Measurements from ENCODE around the gene GLT1D1.
"Not testable (repeated sequence)": the region's sequence is repeated elsewhere in the genome, so short reads cannot be mapped to it uniquely, and the experiment has no call there.

GLT1D1 gene

DNA sequence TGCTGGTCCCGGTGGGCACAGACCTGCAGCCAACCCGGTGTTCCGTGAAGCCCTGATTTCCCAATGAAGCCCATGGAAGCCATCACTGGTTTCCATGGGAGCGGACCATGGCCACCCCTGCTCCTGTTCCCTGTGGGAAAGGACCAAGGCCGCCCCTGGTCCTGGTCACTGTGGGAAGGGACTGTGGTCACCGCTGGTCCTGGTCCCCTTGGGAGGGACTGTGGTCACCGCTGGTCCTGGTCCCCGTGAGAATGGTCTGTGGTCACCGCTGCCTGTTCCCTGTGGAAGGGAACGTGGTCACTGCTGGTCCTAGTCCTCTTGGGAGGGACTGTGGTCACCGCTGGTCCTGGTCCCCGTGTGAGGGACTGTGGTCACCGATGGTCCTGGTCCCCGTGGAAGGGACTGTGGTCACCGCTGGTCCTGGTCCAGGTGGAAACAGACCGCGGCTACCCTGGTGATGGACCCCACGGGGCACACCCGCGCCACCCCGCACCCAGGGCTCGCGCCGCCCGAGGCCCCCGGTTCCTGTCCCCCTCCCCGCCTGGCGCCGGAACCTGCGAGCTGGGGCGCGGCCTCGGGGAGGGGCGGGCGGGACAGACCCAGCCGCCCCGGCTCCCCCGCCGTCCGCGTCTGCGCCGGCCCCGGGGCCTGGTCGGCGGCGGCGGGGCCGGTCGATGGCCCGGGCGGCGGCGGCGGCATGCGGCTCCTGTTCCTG, at the start of gene GLT1D1:
Gene GLT1D1, plus strand, starts transcription at position 594 of the 715 bp plus-strand sequence. Its CDS starts 104 bp downstream, at position 698.
- no peak within 1 kb of the TSS for H3K27ac ChIP-seq (ENCODE audit: low read depth, low read length)
- no peaks in the 10 kb centered on the region for H3K4me1 ChIP-seq (ENCODE audit: control insufficient read depth, insufficient read depth, low read length)
- H3K4me3 ChIP-seq (ENCODE audit: low read length), result no peak within 1 kb of the TSS
- H3K9ac ChIP-seq (ENCODE audit: low read length), result no peak within 1 kb of the TSS
- H3K27me3 ChIP-seq (ENCODE audit: control insufficient read depth, insufficient read depth, low read length), result peaks cover 3% of the 10 kb centered on the region
- no peaks in the 10 kb centered on the region for H3K36me3 ChIP-seq (ENCODE audit: control insufficient read depth, insufficient read depth, low read length)

DNA sequence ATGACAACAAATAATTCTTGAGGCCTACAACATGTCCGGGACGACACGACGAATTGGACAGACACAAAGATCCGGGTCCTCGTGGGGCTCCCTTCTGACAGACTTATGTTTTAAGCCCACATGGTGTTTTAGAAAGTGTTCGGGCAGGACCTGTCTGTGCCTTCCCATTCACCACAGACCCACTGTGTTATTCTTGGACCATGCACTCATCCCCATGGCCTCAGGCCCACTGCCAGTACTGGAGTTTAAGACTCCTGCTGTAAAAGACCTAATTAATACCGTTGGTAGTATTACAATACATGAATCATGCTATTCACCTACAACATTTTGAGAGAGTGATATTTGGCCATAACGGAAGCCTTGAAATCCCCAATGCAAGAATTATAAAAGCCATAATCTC, 49.5 kb upstream of the GLT1D1 start:
- Histone ChIP-seq H3K36me3 (ENCODE audit: control insufficient read depth, insufficient read depth, low read length) (peaks cover 28% of the 10 kb centered on the region), H3K27ac (ENCODE audit: low read depth, low read length) (no peak overlapping the region), H3K9ac (ENCODE audit: low read length) (no peak overlapping the region), H3K27me3 (ENCODE audit: control insufficient read depth, insufficient read depth, low read length) (no peaks in the 10 kb centered on the region), H3K4me3 (ENCODE audit: low read length) (no peak overlapping the region), H3K4me1 (ENCODE audit: control insufficient read depth, insufficient read depth, low read length) (no peaks in the 10 kb centered on the region)

GRCh38 chr12:128804762-128805161, 48.5 kb upstream of the GLT1D1 start:
- H3K9ac ChIP-seq (ENCODE audit: low read length), result no peak overlapping the region
- peaks cover 2% of the 10 kb centered on the region for H3K4me1 ChIP-seq (ENCODE audit: control insufficient read depth, insufficient read depth, low read length)
- H3K27me3 ChIP-seq (ENCODE audit: control insufficient read depth, insufficient read depth, low read length), result no peaks in the 10 kb centered on the region
- H3K36me3 ChIP-seq (ENCODE audit: control insufficient read depth, insufficient read depth, low read length), result peaks cover 21% of the 10 kb centered on the region
- no peak overlapping the region for H3K27ac ChIP-seq (ENCODE audit: low read depth, low read length)
- no peak overlapping the region for H3K4me3 ChIP-seq (ENCODE audit: low read length)

- H3K4me3 ChIP-seq (ENCODE audit: low read length); H3K27me3 ChIP-seq (ENCODE audit: control insufficient read depth, insufficient read depth, low read length); H3K4me1 ChIP-seq (ENCODE audit: control insufficient read depth, insufficient read depth, low read length); H3K27ac ChIP-seq (ENCODE audit: low read depth, low read length); H3K9ac ChIP-seq (ENCODE audit: low read length): not testable (repeated sequence)
- H3K36me3 ChIP-seq (ENCODE audit: control insufficient read depth, insufficient read depth, low read length), result peaks cover 21% of the 10 kb centered on the region
These were observed 47.9 kb upstream of the GLT1D1 start for GRCh38 chr12:128805406-128805805.

DNA sequence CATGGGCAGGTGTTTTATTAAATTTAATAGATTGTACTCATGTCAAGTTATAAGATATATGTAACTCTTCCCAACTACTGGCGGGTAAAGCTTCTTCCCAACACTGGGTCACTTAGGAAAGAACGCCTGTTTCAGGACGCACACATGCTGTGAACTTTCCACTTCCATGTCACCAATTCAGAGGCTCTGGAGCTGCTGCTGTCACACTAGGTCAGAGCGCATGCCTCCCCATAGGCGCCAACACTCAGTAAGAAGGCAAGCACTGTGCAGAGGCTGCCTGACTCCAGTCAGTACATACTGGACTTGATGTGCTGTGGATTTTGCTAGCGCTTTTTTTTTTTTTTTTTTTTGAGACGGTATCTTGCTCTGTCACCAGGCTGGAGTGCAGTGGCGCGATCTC, 46.7 kb upstream of the GLT1D1 start:
- Histone ChIP-seq H3K4me1 (ENCODE audit: control insufficient read depth, insufficient read depth, low read length) (peaks cover 10% of the 10 kb centered on the region), H3K4me3 (ENCODE audit: low read length) (no peak overlapping the region), H3K27me3 (ENCODE audit: control insufficient read depth, insufficient read depth, low read length) (no peaks in the 10 kb centered on the region), H3K27ac (ENCODE audit: low read depth, low read length) (no peak overlapping the region), H3K9ac (ENCODE audit: low read length) (no peak overlapping the region), H3K36me3 (ENCODE audit: control insufficient read depth, insufficient read depth, low read length) (peaks cover 21% of the 10 kb centered on the region)

DNA sequence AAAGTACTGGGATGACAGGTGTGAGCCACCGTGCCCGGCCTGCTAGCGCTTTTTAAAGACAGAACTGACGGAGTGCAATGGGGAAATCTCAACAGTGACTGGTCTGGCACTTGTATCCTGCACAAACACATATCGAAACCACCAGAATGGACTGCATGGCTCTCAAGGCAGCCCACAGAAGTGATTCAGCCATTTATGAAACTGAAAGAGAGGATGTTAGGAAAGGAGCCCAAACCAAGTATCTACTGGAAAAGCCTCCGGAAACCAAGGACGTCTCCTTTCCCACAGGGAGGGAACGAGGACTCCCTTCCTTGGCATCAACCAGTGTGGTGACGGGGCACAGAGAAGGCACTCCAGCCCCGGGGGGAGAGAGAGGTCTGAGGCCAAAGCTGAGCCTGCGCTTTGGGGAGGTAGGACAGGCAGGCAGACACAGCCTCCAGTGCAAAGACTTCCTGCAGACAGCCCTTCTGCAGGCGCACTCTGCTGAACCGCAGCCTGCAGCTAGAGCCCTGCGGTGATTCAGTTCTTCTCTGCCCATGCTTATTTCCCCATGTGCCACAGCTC, 46.0 kb upstream of the GLT1D1 start:
- peak overlapping the region; percentile 4 for H3K4me3 ChIP-seq (ENCODE audit: low read length)
- peaks cover 21% of the 10 kb centered on the region for H3K36me3 ChIP-seq (ENCODE audit: control insufficient read depth, insufficient read depth, low read length)
- no peak overlapping the region for H3K27ac ChIP-seq (ENCODE audit: low read depth, low read length)
- H3K27me3 ChIP-seq (ENCODE audit: control insufficient read depth, insufficient read depth, low read length), result no peaks in the 10 kb centered on the region
- no peak overlapping the region for H3K9ac ChIP-seq (ENCODE audit: low read length)
- H3K4me1 ChIP-seq (ENCODE audit: control insufficient read depth, insufficient read depth, low read length), result peaks cover 10% of the 10 kb centered on the region

- Histone ChIP-seq H3K4me1 (ENCODE audit: control insufficient read depth, insufficient read depth, low read length) (peaks cover 10% of the 10 kb centered on the region), H3K27me3 (ENCODE audit: control insufficient read depth, insufficient read depth, low read length) (no peaks in the 10 kb centered on the region), H3K4me3 (ENCODE audit: low read length) (no peak overlapping the region), H3K9ac (ENCODE audit: low read length) (no peak overlapping the region), H3K36me3 (ENCODE audit: control insufficient read depth, insufficient read depth, low read length) (peaks cover 11% of the 10 kb centered on the region), H3K27ac (ENCODE audit: low read depth, low read length) (no peak overlapping the region)
These were observed 44.6 kb upstream of the GLT1D1 start for GRCh38 chr12:128808651-128809050.

GRCh38 chr12:128810182-128811127, 42.8 kb upstream of the GLT1D1 start:
- H3K27me3 ChIP-seq (ENCODE audit: control insufficient read depth, insufficient read depth, low read length), result no peaks in the 10 kb centered on the region
- no peak overlapping the region for H3K9ac ChIP-seq (ENCODE audit: low read length)
- H3K27ac ChIP-seq (ENCODE audit: low read depth, low read length), result peak overlapping the region; percentile 41
- peaks cover 10% of the 10 kb centered on the region for H3K4me1 ChIP-seq (ENCODE audit: control insufficient read depth, insufficient read depth, low read length)
- peaks cover 12% of the 10 kb centered on the region for H3K36me3 ChIP-seq (ENCODE audit: control insufficient read depth, insufficient read depth, low read length)
- no peak overlapping the region for H3K4me3 ChIP-seq (ENCODE audit: low read length)

- H3K4me3 ChIP-seq (ENCODE audit: low read length), result no peak overlapping the region
- no peak overlapping the region for H3K9ac ChIP-seq (ENCODE audit: low read length)
- H3K36me3 ChIP-seq (ENCODE audit: control insufficient read depth, insufficient read depth, low read length), result peaks cover 12% of the 10 kb centered on the region
- H3K27ac ChIP-seq (ENCODE audit: low read depth, low read length), result no peak overlapping the region
- peaks cover 10% of the 10 kb centered on the region for H3K4me1 ChIP-seq (ENCODE audit: control insufficient read depth, insufficient read depth, low read length)
- no peaks in the 10 kb centered on the region for H3K27me3 ChIP-seq (ENCODE audit: control insufficient read depth, insufficient read depth, low read length)
These were observed 41.5 kb upstream of the GLT1D1 start for GRCh38 chr12:128811806-128812205.

DNA sequence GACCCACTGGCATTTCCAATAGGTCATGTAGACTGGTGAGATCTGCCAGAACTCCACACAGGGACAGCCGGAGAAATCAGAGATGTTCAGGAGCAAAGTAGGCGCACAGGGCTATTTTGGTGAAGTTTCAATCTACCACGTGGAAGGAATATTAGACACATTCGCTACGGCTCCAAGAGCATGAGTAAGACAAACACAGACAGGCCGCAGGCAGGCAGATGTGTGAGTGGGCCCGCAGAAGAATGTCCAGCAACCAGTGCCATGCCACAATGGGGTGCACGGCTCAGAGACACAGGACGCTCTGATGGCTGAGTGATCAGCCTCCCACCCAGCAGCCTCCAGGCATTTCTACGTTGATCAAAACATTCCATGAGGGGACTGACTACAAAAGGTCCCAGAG, 39.9 kb upstream of the GLT1D1 start:
- no peaks in the 10 kb centered on the region for H3K27me3 ChIP-seq (ENCODE audit: control insufficient read depth, insufficient read depth, low read length)
- peaks cover 7% of the 10 kb centered on the region for H3K36me3 ChIP-seq (ENCODE audit: control insufficient read depth, insufficient read depth, low read length)
- H3K4me3 ChIP-seq (ENCODE audit: low read length), result no peak overlapping the region
- peaks cover 15% of the 10 kb centered on the region for H3K4me1 ChIP-seq (ENCODE audit: control insufficient read depth, insufficient read depth, low read length)
- H3K9ac ChIP-seq (ENCODE audit: low read length), result no peak overlapping the region
- H3K27ac ChIP-seq (ENCODE audit: low read depth, low read length), result no peak overlapping the region

DNA sequence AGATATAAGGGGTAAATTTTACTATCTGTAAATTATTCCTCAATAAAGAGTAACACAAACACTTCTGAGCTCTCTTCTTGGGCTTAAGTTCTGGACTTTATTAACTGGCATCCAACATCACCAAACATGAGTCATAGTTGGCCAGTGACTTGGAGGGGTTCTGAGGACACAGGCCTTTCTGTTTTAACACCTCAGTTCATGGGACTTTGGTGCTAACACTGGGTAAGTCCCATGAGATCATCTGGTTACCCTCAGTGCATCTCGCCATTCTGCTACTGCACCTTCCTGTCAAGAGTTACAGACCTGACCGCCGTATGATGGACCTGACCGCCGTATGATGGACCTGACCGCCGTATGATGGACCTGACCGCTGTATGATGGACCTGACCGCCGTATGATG, 39.4 kb upstream of the GLT1D1 start:
- H3K27me3 ChIP-seq (ENCODE audit: control insufficient read depth, insufficient read depth, low read length), result no peaks in the 10 kb centered on the region
- H3K9ac ChIP-seq (ENCODE audit: low read length), result no peak overlapping the region
- H3K27ac ChIP-seq (ENCODE audit: low read depth, low read length), result no peak overlapping the region
- H3K4me3 ChIP-seq (ENCODE audit: low read length), result no peak overlapping the region
- H3K4me1 ChIP-seq (ENCODE audit: control insufficient read depth, insufficient read depth, low read length), result peaks cover 18% of the 10 kb centered on the region
- peaks cover 3% of the 10 kb centered on the region for H3K36me3 ChIP-seq (ENCODE audit: control insufficient read depth, insufficient read depth, low read length)

DNA sequence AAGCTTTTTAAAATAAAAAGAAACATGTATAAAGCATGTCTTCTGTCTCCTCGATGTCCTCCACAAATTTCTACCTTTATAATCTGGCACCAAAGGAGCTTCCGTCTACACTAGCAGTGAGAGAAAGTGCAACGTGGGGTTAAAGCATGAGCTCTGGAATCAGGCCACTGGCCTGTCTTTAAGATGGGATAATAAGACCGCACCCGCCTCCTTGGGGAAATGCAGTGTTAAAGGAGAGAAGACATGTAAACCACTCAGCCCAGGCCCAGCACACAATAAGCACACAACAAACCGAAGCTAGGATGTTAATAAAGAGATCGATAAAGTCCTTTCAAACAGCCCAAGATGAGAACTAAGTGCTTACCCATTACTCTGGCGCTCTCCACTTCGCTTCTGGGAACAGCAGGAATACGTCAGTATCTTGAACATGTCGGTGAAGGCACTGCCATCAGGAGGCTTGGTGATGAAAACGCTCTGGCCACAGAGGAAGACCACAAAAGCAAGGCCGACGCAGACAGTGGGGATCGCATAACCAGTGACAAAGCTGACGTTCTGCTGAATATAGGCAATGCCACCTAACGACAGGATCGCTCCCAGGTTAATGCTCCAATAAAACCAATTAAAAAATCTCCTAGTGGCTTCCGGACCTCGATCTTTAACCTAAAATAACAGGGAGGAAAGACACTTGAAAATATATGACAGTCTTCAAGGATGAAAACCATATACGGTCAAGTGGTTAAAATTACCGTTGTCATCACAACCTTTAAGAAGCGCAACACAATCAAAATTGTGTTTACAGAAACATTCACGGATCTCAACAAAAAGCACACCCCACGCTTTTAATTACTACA, 38.6 kb upstream of the GLT1D1 start:
- peaks cover 3% of the 10 kb centered on the region for H3K36me3 ChIP-seq (ENCODE audit: control insufficient read depth, insufficient read depth, low read length)
- no peak overlapping the region for H3K9ac ChIP-seq (ENCODE audit: low read length)
- H3K27me3 ChIP-seq (ENCODE audit: control insufficient read depth, insufficient read depth, low read length), result no peaks in the 10 kb centered on the region
- H3K27ac ChIP-seq (ENCODE audit: low read depth, low read length), result no peak overlapping the region
- no peak overlapping the region for H3K4me3 ChIP-seq (ENCODE audit: low read length)
- peaks cover 17% of the 10 kb centered on the region for H3K4me1 ChIP-seq (ENCODE audit: control insufficient read depth, insufficient read depth, low read length)
